Neural cell (in vitro differentiated cells): ENCODE data around the gene STAT4.

Experiments used
- CTCF ChIP-seq: fragments of 450-650 bp; IDR thresholded peaks from 2 replicates; pipeline ENCODE4 v1.5.1; 2014; ENCODE audit warnings: antibody characterized with exemption, mild to moderate bottlenecking, moderate library complexity; ENCODE audit not compliant: poor library complexity, severe bottlenecking
- EP300 ChIP-seq: fragments of 450-650 bp; conservative IDR thresholded peaks from 2 replicates; pipeline ENCODE4 v1.6.1; 2014; ENCODE audit warnings: antibody characterized with exemption, mild to moderate bottlenecking, moderate library complexity; ENCODE audit not compliant: poor library complexity, severe bottlenecking
- EZH2 ChIP-seq: fragments of 200-600, 300-800 bp; shearing (Covaris generic), sonication (generic); IDR thresholded peaks from 2 replicates; pipeline ENCODE4 v1.6.1; 2014; ENCODE audit warnings: antibody characterized with exemption, low read length, borderline replicate concordance, mild to moderate bottlenecking; ENCODE audit not compliant: insufficient read depth, poor library complexity, severe bottlenecking
- POLR2AphosphoS5 ChIP-seq: IDR thresholded peaks from 2 replicates; pipeline ENCODE4 v1.6.1; 2012
- RAD21 ChIP-seq: fragments of 450-650 bp; conservative IDR thresholded peaks from 2 replicates; pipeline ENCODE4 v1.6.1; 2014; ENCODE audit warnings: antibody characterized with exemption, mild to moderate bottlenecking, moderate library complexity
- REST ChIP-seq: IDR thresholded peaks from 2 replicates; pipeline ENCODE4 v1.6.1; 2012; ENCODE audit warnings: borderline replicate concordance

- TF ChIP-seq CTCF, result no peak
- no peak for TF ChIP-seq EZH2
- no peak for TF ChIP-seq EP300
- TF ChIP-seq POLR2AphosphoS5, result no peak
- no peak for TF ChIP-seq RAD21
- TF ChIP-seq REST, result no peak
Observed at GRCh38 chr2:191006297-191006696, 144.5 kb downstream of the STAT4 start.
